RCC 7860 (cell line): Measurements from ENCODE around the gene IL17RC.

Experiments used
- DNase-seq: peaks from one replicate; pipeline ENCODE4 v3.0.0-alpha.2; 2015; ENCODE audit warnings: low spot score
- FAIRE-seq: peaks from 2 replicates; lab custom pipeline; 2012; peaks lifted over from hg19 to GRCh38; lab: Jason Lieb, UNC

IL17RC gene

GRCh38 chr3:9942934-9943690 lies 26.2 kb downstream of the IL17RC start:
- DNase-seq (no peak), FAIRE-seq (no peak)

- no peak for FAIRE-seq
- no peak for DNase-seq
These were observed 27.4 kb downstream of the IL17RC start for GRCh38 chr3:9944271-9944670.

GRCh38 chr3:9945358-9945757 lies 28.5 kb downstream of the IL17RC start:
- FAIRE-seq, result no peak

GRCh38 chr3:9946112-9947024 lies 29.5 kb downstream of the IL17RC start:
- FAIRE-seq (no peak), DNase-seq (peak; percentile 47)

More at GRCh38 chr3:9945358-9945757, 28.5 kb downstream of the IL17RC start:
- DNase-seq, result no peak

- peak; percentile 10 for DNase-seq
These were observed 30.4 kb downstream of the IL17RC start for GRCh38 chr3:9947025-9947995.

GRCh38 chr3:9948586-9948985 lies 31.7 kb downstream of the IL17RC start:
- FAIRE-seq (no peak), DNase-seq (no peak)

More at GRCh38 chr3:9947025-9947995, 30.4 kb downstream of the IL17RC start:
- FAIRE-seq, result no peak

- DNase-seq (no peak), FAIRE-seq (no peak)
These were observed 32.2 kb downstream of the IL17RC start for GRCh38 chr3:9949115-9949514.

GRCh38 chr3:9949626-9950025 lies 32.7 kb downstream of the IL17RC start:
- no peak for DNase-seq

GRCh38 chr3:9951126-9951525 lies 34.2 kb downstream of the IL17RC start:
- no peak for FAIRE-seq
- DNase-seq, result no peak

More at GRCh38 chr3:9949626-9950025, 32.7 kb downstream of the IL17RC start:
- no peak for FAIRE-seq

- no peak for FAIRE-seq
- no peak for DNase-seq
These were observed 34.7 kb downstream of the IL17RC start for GRCh38 chr3:9951598-9951961.

GRCh38 chr3:9951962-9952805 lies 35.3 kb downstream of the IL17RC start, which contains the start of gene PRRT3:
PRRT3 (minus strand) TSS chr3:9952408; CDS start chr3:9950115, 2,293 bp downstream.
- no peak for DNase-seq
- no peak for FAIRE-seq

- no peak for DNase-seq
- no peak for FAIRE-seq
These were observed 38.2 kb downstream of the IL17RC start for GRCh38 chr3:9955067-9955502.

GRCh38 chr3:9955611-9956352 lies 38.9 kb downstream of the IL17RC start:
- DNase-seq (no peak), FAIRE-seq (no peak)

GRCh38 chr3:9957214-9957613 lies 40.3 kb downstream of the IL17RC start:
- DNase-seq (no peak), FAIRE-seq (no peak)

- no peak for FAIRE-seq
These were observed 48.4 kb downstream of the IL17RC start for GRCh38 chr3:9965200-9965875.

GRCh38 chr3:9966841-9967240 lies 49.9 kb downstream of the IL17RC start:
- FAIRE-seq (no peak), DNase-seq (no peak)

More at GRCh38 chr3:9965200-9965875, 48.4 kb downstream of the IL17RC start:
- no peak for DNase-seq

GRCh38 chr3:9969632-9970019 lies 52.7 kb downstream of the IL17RC start:
- DNase-seq (no peak), FAIRE-seq (no peak)

GRCh38 chr3:9970020-9970652 lies 53.2 kb downstream of the IL17RC start:
- FAIRE-seq, result peak; percentile 24
- DNase-seq, result peak; percentile 27
